ENCODE results near the gene PCLO.

GRCh38 chr7:83105948-83106347 lies 56.7 kb downstream of the PCLO start:
- TF ChIP-seq, protein P1, sequence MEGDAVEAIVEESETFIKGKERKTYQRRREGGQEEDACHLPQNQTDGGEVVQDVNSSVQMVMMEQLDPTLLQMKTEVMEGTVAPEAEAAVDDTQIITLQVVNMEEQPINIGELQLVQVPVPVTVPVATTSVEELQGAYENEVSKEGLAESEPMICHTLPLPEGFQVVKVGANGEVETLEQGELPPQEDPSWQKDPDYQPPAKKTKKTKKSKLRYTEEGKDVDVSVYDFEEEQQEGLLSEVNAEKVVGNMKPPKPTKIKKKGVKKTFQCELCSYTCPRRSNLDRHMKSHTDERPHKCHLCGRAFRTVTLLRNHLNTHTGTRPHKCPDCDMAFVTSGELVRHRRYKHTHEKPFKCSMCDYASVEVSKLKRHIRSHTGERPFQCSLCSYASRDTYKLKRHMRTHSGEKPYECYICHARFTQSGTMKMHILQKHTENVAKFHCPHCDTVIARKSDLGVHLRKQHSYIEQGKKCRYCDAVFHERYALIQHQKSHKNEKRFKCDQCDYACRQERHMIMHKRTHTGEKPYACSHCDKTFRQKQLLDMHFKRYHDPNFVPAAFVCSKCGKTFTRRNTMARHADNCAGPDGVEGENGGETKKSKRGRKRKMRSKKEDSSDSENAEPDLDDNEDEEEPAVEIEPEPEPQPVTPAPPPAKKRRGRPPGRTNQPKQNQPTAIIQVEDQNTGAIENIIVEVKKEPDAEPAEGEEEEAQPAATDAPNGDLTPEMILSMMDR (IDR thresholded peaks at IDR 0.05; ENCODE audit: low read depth, low read length, missing input control): no peak
- TF ChIP-seq, protein P2, sequence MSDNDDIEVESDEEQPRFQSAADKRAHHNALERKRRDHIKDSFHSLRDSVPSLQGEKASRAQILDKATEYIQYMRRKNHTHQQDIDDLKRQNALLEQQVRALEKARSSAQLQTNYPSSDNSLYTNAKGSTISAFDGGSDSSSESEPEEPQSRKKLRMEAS (IDR thresholded peaks at IDR 0.05): no peak
- TF ChIP-seq JUND (IDR thresholded peaks at IDR 0.05) (no peak), ATF3 (IDR thresholded peaks at IDR 0.05) (no peak), TAF1 (conservative IDR thresholded peaks at IDR 0.05) (no peak), RAD21 (IDR thresholded peaks at IDR 0.05) (no peak), YY1 (IDR thresholded peaks at IDR 0.05) (no peak), RXRA (IDR thresholded peaks at IDR 0.05) (no peak), FOXA1 (IDR thresholded peaks at IDR 0.05) (no peak), REST (IDR thresholded peaks at IDR 0.05) (no peak), EGR1 (IDR thresholded peaks at IDR 0.05; ENCODE audit: low read depth in 2 of 2) (no peak), GABPA (IDR thresholded peaks at IDR 0.05 in 1 of 2, conservative IDR thresholded peaks at IDR 0.05 in 1 of 2) (no peak)

Data from liver (tissue), 3 donors.